Fibroblast of lung (primary cell): Measurements from ENCODE around the gene GPHN.

ENCODE experiments used
- CTCF ChIP-seq, 2 donors: IDR thresholded peaks in 1 of 2; conservative IDR thresholded peaks in 1 of 2; 1 replicate in 1 of 2; 2 replicates in 1 of 2; pipeline ENCODE4 v1.5.1; 2011 to 2012; ENCODE audit warnings: low read length in 2 of 2, control low read depth in 1 of 2, inconsistent platforms in 1 of 2, low read depth in 1 of 2, mild to moderate bottlenecking in 1 of 2
- EZH2 ChIP-seq: IDR thresholded peaks from 2 replicates; pipeline ENCODE4 v1.5.1; 2012; ENCODE audit warnings: low read length, control low read depth, mild to moderate bottlenecking; ENCODE audit errors: missing control alignments

- TF ChIP-seq CTCF (conservative IDR thresholded peaks at IDR 0.05 in 1 of 2, IDR thresholded peaks at IDR 0.05 in 1 of 2; ENCODE audit: low read depth in 1 of 2, low read length in 2 of 2) (no peak), EZH2 (no peak)
Observed at GRCh38 chr14:66955159-66955558, 447.2 kb downstream of the GPHN start.
